Trophoblast cell (in vitro differentiated cells and primary cell): ENCODE data around the gene EYS.

Source experiments
- DNase-seq, 2 donors: peaks; one replicate each; pipeline ENCODE4 v3.0.0-alpha.2; 2016
- H2AFZ ChIP-seq: 2 replicates; pipeline ENCODE4 v1.6.1; 2013; ENCODE audit warnings: low read length, moderate library complexity, mild to moderate bottlenecking; ENCODE audit not compliant: insufficient read depth, poor library complexity
- H2AK5ac ChIP-seq: 2 replicates; pipeline ENCODE4 v1.6.1; 2013; ENCODE audit warnings: mild to moderate bottlenecking, low read length
- H2BK120ac ChIP-seq: 2 replicates; pipeline ENCODE4 v1.6.1; 2013; ENCODE audit warnings: low read length, mild to moderate bottlenecking, moderate library complexity; ENCODE audit not compliant: insufficient read depth, poor library complexity
- H2BK12ac ChIP-seq: 2 replicates; pipeline ENCODE4 v1.6.1; 2013; ENCODE audit warnings: mild to moderate bottlenecking, low read length, moderate library complexity
- H2BK5ac ChIP-seq: 2 replicates; pipeline ENCODE4 v1.6.1; 2013; ENCODE audit warnings: low read length, low read depth, moderate library complexity, mild to moderate bottlenecking; ENCODE audit not compliant: poor library complexity
- H3K14ac ChIP-seq: 2 replicates; pipeline ENCODE4 v1.6.1; 2013; ENCODE audit warnings: mild to moderate bottlenecking, low read length
- H3K18ac ChIP-seq: 2 replicates; pipeline ENCODE4 v1.6.1; 2013; ENCODE audit warnings: mild to moderate bottlenecking, low read length
- H3K23ac ChIP-seq: 2 replicates; pipeline ENCODE4 v1.6.1; 2013; ENCODE audit warnings: low read length
- H3K27ac ChIP-seq: 2 replicates; pipeline ENCODE4 v1.5.1; 2013; ENCODE audit warnings: low read depth, mild to moderate bottlenecking, inconsistent platforms, low read length, moderate library complexity
- H3K27me3 ChIP-seq: 2 replicates; pipeline ENCODE4 v1.6.1; 2013; ENCODE audit warnings: inconsistent platforms, mild to moderate bottlenecking, low read length, moderate library complexity; ENCODE audit not compliant: insufficient read depth
- H3K36me3 ChIP-seq, 2 experiments: 1 replicate in 1 of 2; 2 replicates in 1 of 2; pipeline ENCODE4 v1.6.1; 2013; ENCODE audit warnings: low read length in 2 of 2, mild to moderate bottlenecking in 2 of 2, moderate library complexity in 1 of 2; ENCODE audit not compliant: insufficient read depth in 2 of 2, control insufficient read depth in 1 of 2
- H3K4ac ChIP-seq: 2 replicates; pipeline ENCODE4 v1.6.1; 2013; ENCODE audit warnings: low read depth, mild to moderate bottlenecking, low read length, moderate library complexity
- H3K4me1 ChIP-seq, 2 experiments: 1 replicate in 1 of 2; 2 replicates in 1 of 2; pipeline ENCODE4 v1.6.1; 2013; ENCODE audit warnings: low read length in 2 of 2, mild to moderate bottlenecking in 2 of 2, moderate library complexity in 1 of 2; ENCODE audit not compliant: insufficient read depth in 2 of 2, control insufficient read depth in 1 of 2
- H3K4me2 ChIP-seq: 2 replicates; pipeline ENCODE4 v1.6.1; 2013; ENCODE audit warnings: inconsistent platforms, mild to moderate bottlenecking, low read length, moderate library complexity
- H3K4me3 ChIP-seq: 2 replicates; pipeline ENCODE4 v1.5.1; 2013; ENCODE audit warnings: mild to moderate bottlenecking, low read depth, low read length, inconsistent platforms
- H3K79me1 ChIP-seq: one replicate; pipeline ENCODE4 v1.6.1; 2013; ENCODE audit warnings: low read length
- H3K79me2 ChIP-seq: 2 replicates; pipeline ENCODE4 v1.6.1; 2013; ENCODE audit warnings: low read length, mild to moderate bottlenecking; ENCODE audit not compliant: control insufficient read depth, insufficient read depth, poor library complexity
- H3K9ac ChIP-seq: 2 replicates; pipeline ENCODE4 v1.6.1; 2013; ENCODE audit warnings: mild to moderate bottlenecking, low read length
- H3K9me3 ChIP-seq: 2 replicates; pipeline ENCODE4 v1.6.1; 2013; ENCODE audit warnings: low read depth, mild to moderate bottlenecking, control low read depth, inconsistent platforms, low read length; ENCODE audit not compliant: insufficient read depth
- H4K12ac ChIP-seq: 2 replicates; pipeline ENCODE4 v1.6.1; 2013; ENCODE audit warnings: low read depth, mild to moderate bottlenecking, low read length, moderate library complexity
- H4K8ac ChIP-seq: 2 replicates; pipeline ENCODE4 v1.6.1; 2013; ENCODE audit warnings: low read depth, mild to moderate bottlenecking, low read length, moderate library complexity
- H4K91ac ChIP-seq: one replicate; pipeline ENCODE4 v1.6.1; 2013; ENCODE audit warnings: low read depth, mild to moderate bottlenecking, low read length, moderate library complexity
- WGBS: extraction: QIAGEN DNeasy Blood & Tissue Kit; methylation state at CpG from one replicate; pipeline ENCODE4 v1.1.7; 2013; ENCODE audit warnings: missing lambda C conversion rate; ENCODE audit not compliant: insufficient read length, insufficient coverage; ENCODE audit errors: extremely low coverage; 5-methylcytosine and 5-hydroxymethylcytosine counted together

The EYS gene

GRCh38 chr6:64383277-64383676 lies 1323.7 kb downstream of the EYS start:
- H3K18ac ChIP-seq = no peak overlapping the region
- no peak overlapping the region for H2AFZ ChIP-seq
- no peaks in the 10 kb centered on the region for H3K79me1 ChIP-seq
- H3K27ac ChIP-seq = no peak overlapping the region
- no peak overlapping the region for H4K91ac ChIP-seq
- H2BK5ac ChIP-seq = no peak overlapping the region
- no peak overlapping the region for H3K4me3 ChIP-seq
- no peaks in the 10 kb centered on the region for H3K9me3 ChIP-seq
- H4K8ac ChIP-seq = no peak overlapping the region
- H3K9ac ChIP-seq = no peak overlapping the region
- H3K23ac ChIP-seq = no peak overlapping the region
- no peak overlapping the region for H3K4ac ChIP-seq
- no peak overlapping the region for H2BK120ac ChIP-seq
- DNase-seq = no peak
- no peaks in the 10 kb centered on the region for H3K36me3 ChIP-seq
- no peaks in the 10 kb centered on the region for H3K79me2 ChIP-seq
- WGBS = no CpG with 5 or more reads among the region's 2 CpGs
- no peak overlapping the region for H4K12ac ChIP-seq
- H2AK5ac ChIP-seq = no peak overlapping the region
- H3K14ac ChIP-seq = no peak overlapping the region
- H2BK12ac ChIP-seq = no peak overlapping the region
- H3K27me3 ChIP-seq = no peaks in the 10 kb centered on the region
- H3K4me2 ChIP-seq = no peak overlapping the region
- no peaks in the 10 kb centered on the region for H3K4me1 ChIP-seq

DNA sequence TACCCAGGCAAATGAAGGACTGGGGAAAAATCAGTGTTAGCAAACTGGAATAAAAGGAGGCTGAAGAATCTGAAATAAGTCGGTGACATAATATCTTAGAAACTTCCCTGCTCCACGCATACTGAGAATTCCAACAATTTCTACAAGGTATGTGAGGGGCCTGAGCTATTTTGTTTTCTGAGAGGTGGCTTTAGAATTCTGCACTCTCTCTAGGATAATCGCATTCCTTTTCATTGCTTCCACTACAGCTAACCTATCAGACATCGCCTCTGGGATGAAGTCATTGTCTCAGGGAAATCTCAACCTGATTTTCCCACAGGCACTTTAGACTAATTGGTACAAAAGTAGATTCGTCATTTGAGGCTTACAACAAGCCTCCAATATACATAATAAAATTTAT lies 1330.6 kb downstream of the EYS start:
- Histone ChIP-seq H2AK5ac (no peak overlapping the region), H2BK12ac (no peak overlapping the region), H2BK5ac (no peak overlapping the region), H3K4me2 (peak overlapping the region; percentile 43), H3K4me1 (no peaks in the 10 kb centered on the region), H3K79me1 (peaks cover 6% of the 10 kb centered on the region), H4K91ac (no peak overlapping the region), H3K4me3 (no peak overlapping the region), H3K9me3 (no peaks in the 10 kb centered on the region), H3K79me2 (no peaks in the 10 kb centered on the region), H3K18ac (no peak overlapping the region), H3K14ac (no peak overlapping the region), H4K12ac (no peak overlapping the region), H3K9ac (no peak overlapping the region), H3K27ac (peak overlapping the region; percentile 81), H3K4ac (no peak overlapping the region), H4K8ac (no peak overlapping the region), H3K36me3 (no peaks in the 10 kb centered on the region), H3K27me3 (no peaks in the 10 kb centered on the region), H2BK120ac (no peak overlapping the region), H2AFZ (no peak overlapping the region), H3K23ac (no peak overlapping the region)
- peak in 1 of 2 donors; percentile 27 for DNase-seq
- no CpG with 5 or more reads among the region's 5 CpGs for WGBS

- H3K18ac ChIP-seq = no peak overlapping the region
- no peaks in the 10 kb centered on the region for H3K36me3 ChIP-seq
- H3K23ac ChIP-seq = no peak overlapping the region
- no peak overlapping the region for H3K27ac ChIP-seq
- no peak overlapping the region for H4K91ac ChIP-seq
- DNase-seq = no peak
- no peak overlapping the region for H2AFZ ChIP-seq
- H3K14ac ChIP-seq = no peak overlapping the region
- no peak overlapping the region for H4K12ac ChIP-seq
- H3K4me3 ChIP-seq = no peak overlapping the region
- H2BK120ac ChIP-seq = no peak overlapping the region
- no peak overlapping the region for H3K4me2 ChIP-seq
- no peak overlapping the region for H3K4ac ChIP-seq
- no peak overlapping the region for H3K9ac ChIP-seq
- H2BK5ac ChIP-seq = no peak overlapping the region
- H3K4me1 ChIP-seq = no peaks in the 10 kb centered on the region
- no peaks in the 10 kb centered on the region for H3K79me2 ChIP-seq
- H3K9me3 ChIP-seq = no peaks in the 10 kb centered on the region
- no CpG with 5 or more reads among the region's 1 CpG for WGBS
- H4K8ac ChIP-seq = no peak overlapping the region
- H2BK12ac ChIP-seq = no peak overlapping the region
- H3K27me3 ChIP-seq = no peaks in the 10 kb centered on the region
- H2AK5ac ChIP-seq = no peak overlapping the region
- H3K79me1 ChIP-seq = no peaks in the 10 kb centered on the region
Observed at GRCh38 chr6:64357430-64357829, 1349.6 kb downstream of the EYS start.

GRCh38 chr6:64347411-64347810 lies 1359.6 kb downstream of the EYS start:
- H3K27me3 ChIP-seq = no peaks in the 10 kb centered on the region
- no peak for DNase-seq
- WGBS = no CpG with 5 or more reads among the region's 1 CpG
- no peak overlapping the region for H3K23ac ChIP-seq
- no peak overlapping the region for H4K8ac ChIP-seq
- H3K79me1 ChIP-seq = no peaks in the 10 kb centered on the region
- no peak overlapping the region for H3K27ac ChIP-seq
- H2BK12ac ChIP-seq = no peak overlapping the region
- H2AK5ac ChIP-seq = no peak overlapping the region
- H4K91ac ChIP-seq = no peak overlapping the region
- H3K4me1 ChIP-seq = no peaks in the 10 kb centered on the region
- no peak overlapping the region for H3K4me3 ChIP-seq
- H3K4me2 ChIP-seq = no peak overlapping the region
- H2BK5ac ChIP-seq = no peak overlapping the region
- no peak overlapping the region for H3K18ac ChIP-seq
- H3K9ac ChIP-seq = no peak overlapping the region
- no peak overlapping the region for H4K12ac ChIP-seq
- H3K4ac ChIP-seq = no peak overlapping the region
- no peak overlapping the region for H2BK120ac ChIP-seq
- H3K79me2 ChIP-seq = no peaks in the 10 kb centered on the region
- no peaks in the 10 kb centered on the region for H3K36me3 ChIP-seq
- no peaks in the 10 kb centered on the region for H3K9me3 ChIP-seq
- no peak overlapping the region for H3K14ac ChIP-seq
- H2AFZ ChIP-seq = no peak overlapping the region
